A549 (cell line): ENCODE measurements around the gene SIRPD. TPM values are rescaled to one million over a fixed set of nuclear protein-coding genes. Genes with fewer than 3 reads are reported as not detected.
"Not testable (repeated sequence)": the region's sequence is repeated elsewhere in the genome, so short reads cannot be mapped to it uniquely, and the experiment has no call there.

Experiments used
- ATAC-seq, 2 experiments: fragments of 200-7000 bp in 1 of 2; fragments of >200 bp in 1 of 2; cut with Nextera tagmentation in 1 of 2; cut with Tn5 transposase in 1 of 2; 3 replicates each; pipeline versions ENCODE4 v1.8.0 to v1.9.1; 2018 to 2020; ENCODE audit warnings: mild to moderate bottlenecking in 1 of 2, moderate library complexity in 1 of 2
- CTCF ChIA-PET: fragments of 300-600 bp; sonication (Branson Sonifier 250); formaldehyde crosslinking; extraction: SDS; loops from one replicate; lab custom pipeline; 2021; ENCODE audit warnings: antibody characterized with exemption, inconsistent platforms; lab: Yijun Ruan, JAX
- POLR2A ChIA-PET: fragments of 350-600 bp; formaldehyde crosslinking; extraction: SDS; loops from one replicate; lab custom pipeline; 2021; ENCODE audit warnings: antibody characterized with exemption, inconsistent platforms; lab: Yijun Ruan, JAX
- DNase-seq, 2 experiments: peaks; one replicate each; pipeline versions ENCODE4 v3.0.0 to v3.0.0-alpha.2; 2011 to 2016; ENCODE audit warnings: low read depth in 1 of 2, low spot score in 1 of 2
- FAIRE-seq: peaks from 2 replicates; lab custom pipeline; 2011; peaks lifted over from hg19 to GRCh38; lab: Jason Lieb, UNC
- H3K27ac ChIP-seq, 2 experiments: fragments of >200 bp; sonication (Bioruptor Twin); formaldehyde crosslinking; 3 replicates each; pipeline ENCODE4 v1.5.1; 2016 to 2017
- H3K4me1 ChIP-seq: fragments of >200 bp; sonication (Bioruptor Twin); formaldehyde crosslinking; 3 replicates; pipeline ENCODE4 v1.6.1; 2016
- H3K4me2 ChIP-seq: fragments of >200 bp; sonication (Bioruptor Twin); formaldehyde crosslinking; 3 replicates; pipeline ENCODE4 v1.6.1; 2016
- H3K4me3 ChIP-seq: fragments of >200 bp; sonication (Bioruptor Twin); formaldehyde crosslinking; 3 replicates; pipeline ENCODE4 v1.5.1; 2016
- H3K9me3 ChIP-seq: fragments of >200 bp; sonication (Bioruptor Twin); formaldehyde crosslinking; 3 replicates; pipeline ENCODE4 v1.6.1; 2016
- CBX8 ChIP-seq: fragments of 200-600 bp; sonication (generic); IDR thresholded peaks from 2 replicates; pipeline ENCODE4 v1.6.1; 2016
- EP300 ChIP-seq, 2 experiments: fragments of >200 bp; sonication (Bioruptor Twin); formaldehyde crosslinking; IDR thresholded peaks; 2 replicates in 1 of 2; 3 replicates in 1 of 2; pipeline ENCODE4 v1.6.1; 2016 to 2017
- FOXS1 ChIP-seq: fragments of 250-450 bp; sonication (Bioruptor Pico); IDR thresholded peaks from 2 replicates; pipeline ENCODE4 v1.5.0; 2020; ENCODE audit warnings: mild to moderate bottlenecking, moderate library complexity
- HOXA7 ChIP-seq: fragments of 250-450 bp; sonication (Bioruptor Pico); IDR thresholded peaks from 2 replicates; pipeline ENCODE4 v1.5.0; 2020; ENCODE audit warnings: mild to moderate bottlenecking, moderate library complexity
- MAFK ChIP-seq: fragments of 450-650 bp; IDR thresholded peaks from 2 replicates; pipeline ENCODE4 v1.6.1; 2014; ENCODE audit not compliant: partially characterized antibody
- PHF8 ChIP-seq: fragments of 200-600 bp; sonication (generic); IDR thresholded peaks from 2 replicates; pipeline ENCODE4 v1.6.1; 2016; ENCODE audit warnings: low read depth, mild to moderate bottlenecking, antibody characterized with exemption, moderate library complexity, borderline replicate concordance
- RARB ChIP-seq: fragments of 250-450 bp; sonication (Bioruptor Pico); IDR thresholded peaks from 2 replicates; pipeline ENCODE4 v1.8.0; 2021; ENCODE audit warnings: mild to moderate bottlenecking, moderate library complexity
- SMC3 ChIP-seq: fragments of >200 bp; sonication (Bioruptor Twin); formaldehyde crosslinking; IDR thresholded peaks from 3 replicates; pipeline ENCODE4 v1.6.1; 2018; ENCODE audit warnings: inconsistent platforms
- WGBS: methylation state at CpG from one replicate; pipeline ENCODE4 v1.1.6; 2017; ENCODE audit errors: missing lambda C conversion rate; 5-methylcytosine and 5-hydroxymethylcytosine counted together
- polyA plus RNA-seq, 4 experiments: library from polyadenylated mRNA; depleted of rRNA in 3 of 4; stranded (reverse); fragments of >200 nt; fragmentation: RNase III in 1 of 4; extraction: RNeasy Plus Mini Kit Qiagen cat#74134 plus additional on column Dnase treatment in 1 of 4; gene quantifications; 2 replicates in 3 of 4; 3 replicates in 1 of 4; pipeline ENCODE4 v1.2.3, GENCODE V29; 2011 to 2017
- TF ChIP-seq, protein P1 (sequence below): fragments of >200 bp; sonication (Bioruptor Twin); formaldehyde crosslinking; IDR thresholded peaks from 3 replicates; pipeline ENCODE4 v1.6.1; 2016

Gene SIRPD
- polyA plus RNA-seq, 2 of the 4 experiments (the other 2 are of a cell fraction) = not detected

DNA sequence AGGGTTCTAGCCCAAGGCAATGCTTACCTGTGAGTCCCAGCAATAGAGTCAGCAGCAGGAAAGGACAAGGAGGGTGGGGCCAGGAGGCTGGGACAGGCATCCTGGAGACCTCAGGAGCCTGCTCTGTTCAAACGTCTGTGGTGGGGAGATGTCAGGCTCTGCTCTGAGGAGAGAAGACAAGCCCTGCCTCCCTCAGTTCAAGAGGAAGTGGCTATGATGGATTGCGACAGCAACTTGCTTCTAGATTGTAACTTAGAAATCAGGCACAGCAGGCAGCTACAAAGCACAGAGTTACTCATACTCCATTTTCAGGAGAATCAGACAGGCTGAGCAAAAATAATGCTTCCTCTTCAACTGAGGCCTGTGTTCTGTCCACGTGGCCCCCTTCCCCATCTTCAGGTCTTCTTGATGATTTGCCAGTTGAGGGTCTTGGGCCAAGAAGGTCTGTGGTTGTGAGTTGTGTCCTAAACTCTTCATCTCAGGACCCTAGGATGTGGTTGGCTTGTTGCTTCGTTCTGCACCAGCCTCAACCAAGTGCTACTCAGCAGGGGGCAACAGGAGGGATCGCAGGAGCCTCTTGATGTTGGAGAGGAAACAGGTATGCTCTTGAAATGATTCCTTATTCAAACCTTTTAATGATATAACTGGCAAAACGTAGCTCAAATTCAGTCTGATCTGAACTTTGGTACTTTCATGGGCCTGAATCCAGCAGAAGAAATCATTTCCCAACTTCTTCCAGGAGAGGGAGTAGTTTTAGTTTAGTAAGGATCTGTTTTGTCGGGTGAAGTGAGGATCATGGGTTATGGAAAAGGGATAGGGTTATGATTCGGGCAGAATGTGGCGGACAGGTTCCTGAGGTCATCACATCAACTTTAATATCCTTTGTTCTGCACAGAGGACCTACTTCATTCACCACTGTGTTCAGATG lies 31.3 kb upstream of the SIRPD start:
- no peaks in the 10 kb centered on the region for H3K4me1 ChIP-seq
- no peak for DNase-seq
- H3K9me3 ChIP-seq = no peaks in the 10 kb centered on the region
- ChIA-PET POLR2A (no interaction called here), CTCF (no interaction called here)
- no peak for FAIRE-seq
- no peak for ATAC-seq
- H3K27ac ChIP-seq = no peak overlapping the region
- H3K4me2 ChIP-seq = no peak overlapping the region
- no peak overlapping the region for H3K4me3 ChIP-seq
- TF ChIP-seq RARB (CRISPR knock-in tag) (no peak), PHF8 (no peak)
- WGBS = no CpG with 5 or more reads among the region's 9 CpGs

DNA sequence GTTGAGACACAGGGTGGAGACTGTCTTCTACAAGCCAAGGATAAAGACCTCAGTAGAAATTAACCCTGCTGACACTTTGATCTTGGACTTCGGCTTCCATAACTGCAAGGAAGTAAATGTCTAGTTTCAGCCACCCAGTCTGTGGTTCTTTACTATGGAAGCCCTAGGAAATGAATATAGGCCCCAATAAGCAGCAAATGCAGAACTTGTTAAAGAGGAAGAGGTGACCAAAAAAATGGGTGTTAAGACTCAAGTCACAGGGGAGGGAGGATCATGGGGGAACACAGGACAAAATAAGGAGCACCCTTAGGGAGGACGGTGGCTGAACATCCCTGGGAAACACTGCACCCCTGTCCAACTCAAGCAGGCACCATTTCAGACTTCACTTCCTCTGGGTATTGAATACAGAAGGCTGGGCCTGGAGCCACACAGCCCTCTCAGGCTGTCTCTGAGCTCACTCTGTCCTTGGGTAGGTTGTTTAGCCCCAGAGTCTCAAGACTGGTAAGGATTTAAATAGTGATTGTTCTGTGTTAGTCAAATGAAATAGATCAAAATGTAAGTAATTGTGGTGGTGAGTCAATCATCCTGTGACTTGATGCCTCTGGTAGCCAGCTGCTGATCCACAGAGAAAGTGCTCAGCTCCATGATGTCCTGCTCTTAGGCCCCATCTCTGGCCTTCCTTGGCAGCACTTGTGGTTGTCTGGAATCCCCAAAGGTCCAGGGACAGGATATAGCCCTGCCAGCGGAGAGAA lies 30.5 kb upstream of the SIRPD start:
- Histone ChIP-seq H3K4me3 (no peak overlapping the region), H3K4me1 (no peaks in the 10 kb centered on the region), H3K9me3 (no peaks in the 10 kb centered on the region), H3K4me2 (no peak overlapping the region), H3K27ac (no peak overlapping the region)
- TF ChIP-seq CBX8 (no peak), EP300 (IDR thresholded peaks at IDR 0.05) (no peak), FOXS1 (CRISPR knock-in tag) (no peak), SMC3 (no peak)
- DNase-seq = no peak
- POLR2A ChIA-PET = no interaction called here
- CTCF ChIA-PET = no interaction called here
- ATAC-seq = no peak
- FAIRE-seq = no peak
- WGBS = no CpG with 5 or more reads among the region's 3 CpGs

DNA sequence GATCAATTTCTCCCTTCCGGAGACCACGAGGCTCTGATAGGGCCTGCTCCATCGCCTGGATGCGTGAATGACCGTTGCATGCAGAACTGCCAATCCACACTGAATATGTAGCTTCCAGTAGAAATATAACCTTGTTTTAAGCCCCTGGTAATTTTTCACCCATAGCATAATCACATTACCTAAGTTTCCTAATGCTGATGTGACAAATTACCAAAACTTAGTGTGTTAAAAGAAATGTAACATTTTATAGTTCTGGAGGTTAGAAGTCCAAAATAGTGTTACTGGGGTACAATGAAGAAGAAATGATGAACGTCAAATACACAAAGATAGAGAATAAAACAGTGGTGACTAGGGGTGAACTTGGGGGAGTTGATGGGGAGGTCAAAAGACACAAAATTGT lies 22.0 kb upstream of the SIRPD start:
- POLR2A ChIA-PET = no interaction called here
- ATAC-seq = no peak
- TF ChIP-seq HOXA7 (no peak), MAFK (peak; percentile 63)
- TF ChIP-seq, all 56 proteins: peak for 1
- no peaks in the 10 kb centered on the region for H3K4me1 ChIP-seq
- no peaks in the 10 kb centered on the region for H3K9me3 ChIP-seq
- FAIRE-seq = no peak
- WGBS = 66% methylated on average over 6 of the region's 6 CpGs
- no peak overlapping the region for H3K4me3 ChIP-seq
- no peak overlapping the region for H3K4me2 ChIP-seq
- no peak overlapping the region for H3K27ac ChIP-seq
- no peak for DNase-seq
- CTCF ChIA-PET = no interaction called here

DNA sequence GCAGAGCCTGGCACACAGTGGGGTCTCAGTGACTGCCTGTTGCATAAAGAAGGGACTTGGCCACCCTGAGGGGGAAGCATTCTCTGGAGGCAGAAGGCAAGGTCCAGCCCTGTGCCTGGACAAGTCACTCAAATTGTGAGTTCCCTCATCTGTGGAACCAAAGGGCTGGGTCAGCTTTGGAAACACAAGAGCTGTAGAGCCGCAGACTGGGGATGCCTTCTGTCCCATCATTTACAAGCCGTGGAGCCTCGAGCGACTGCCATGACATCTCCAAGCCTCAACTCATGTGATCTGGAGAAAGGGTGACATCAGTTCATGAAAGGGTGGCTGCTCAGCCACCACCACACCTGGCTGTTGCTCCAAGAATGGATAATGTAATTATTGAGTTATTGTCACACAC lies 20.4 kb upstream of the SIRPD start:
- CTCF ChIA-PET = interaction anchor here (0.6 to 1.6 kb wide), 2 partner anchors 74 to 703 kb away, joined by 3 to 5 read pairs; no protein-coding TSS in a partner anchor
- ATAC-seq (no peak), DNase-seq (no peak), FAIRE-seq (no peak)
- no peak for TF ChIP-seq MAFK
- TF ChIP-seq, protein P1, sequence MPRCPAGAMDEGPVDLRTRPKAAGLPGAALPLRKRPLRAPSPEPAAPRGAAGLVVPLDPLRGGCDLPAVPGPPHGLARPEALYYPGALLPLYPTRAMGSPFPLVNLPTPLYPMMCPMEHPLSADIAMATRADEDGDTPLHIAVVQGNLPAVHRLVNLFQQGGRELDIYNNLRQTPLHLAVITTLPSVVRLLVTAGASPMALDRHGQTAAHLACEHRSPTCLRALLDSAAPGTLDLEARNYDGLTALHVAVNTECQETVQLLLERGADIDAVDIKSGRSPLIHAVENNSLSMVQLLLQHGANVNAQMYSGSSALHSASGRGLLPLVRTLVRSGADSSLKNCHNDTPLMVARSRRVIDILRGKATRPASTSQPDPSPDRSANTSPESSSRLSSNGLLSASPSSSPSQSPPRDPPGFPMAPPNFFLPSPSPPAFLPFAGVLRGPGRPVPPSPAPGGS = no peak
- WGBS = 47% methylated on average over 4 of the region's 4 CpGs
- H3K9me3 ChIP-seq = no peaks in the 10 kb centered on the region
- no peak overlapping the region for H3K27ac ChIP-seq
- H3K4me1 ChIP-seq = no peaks in the 10 kb centered on the region
- POLR2A ChIA-PET = no interaction called here
- H3K4me2 ChIP-seq = no peak overlapping the region
- H3K4me3 ChIP-seq = no peak overlapping the region

DNA sequence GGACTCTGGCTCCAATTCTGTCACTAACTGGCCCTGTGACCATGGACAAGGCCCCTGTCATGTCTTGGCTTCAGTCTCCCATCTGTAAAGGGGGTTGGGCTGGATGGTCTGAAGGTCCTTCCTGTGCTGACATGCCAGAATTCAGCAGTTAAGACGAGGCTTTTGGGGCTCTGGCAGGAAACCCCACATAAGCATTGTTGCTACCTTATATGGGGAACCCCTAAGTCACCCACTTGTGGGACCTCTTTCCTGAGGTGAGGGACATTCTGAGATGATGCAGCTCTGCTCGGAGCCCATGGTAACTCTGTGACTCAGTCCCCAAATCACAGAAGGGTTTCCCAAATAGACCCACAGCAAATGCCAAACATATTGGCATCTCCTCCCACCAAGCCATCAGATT lies 19.8 kb upstream of the SIRPD start:
- H3K9me3 ChIP-seq, FAIRE-seq, H3K27ac ChIP-seq, DNase-seq, ATAC-seq, H3K4me1 ChIP-seq, H3K4me3 ChIP-seq, H3K4me2 ChIP-seq, POLR2A ChIA-PET: not testable (repeated sequence)
- 15% methylated on average over 2 of the region's 2 CpGs for WGBS
- CTCF ChIA-PET = interaction anchor here (0.6 to 1.6 kb wide), 3 partner anchors 37 to 703 kb away, joined by 3 to 5 read pairs (median 4); no protein-coding TSS in a partner anchor
